Liver (tissue), 9 donors: ENCODE measurements around the gene PLCG2. TPM values are rescaled to one million over a fixed set of nuclear protein-coding genes. Genes with fewer than 3 reads are reported as not detected.
A peak's percentile ranks its signal among the peaks of the same experiment; 100 is the strongest.

Source experiments
- DNase-seq: peaks from one replicate; pipeline ENCODE4 v3.0.0-alpha.2; 2017; ENCODE audit warnings: low spot score
- H3K27ac ChIP-seq, 2 donors: one replicate each; pipeline ENCODE4 v1.7.0; 2013; ENCODE audit warnings: inconsistent platforms in 2 of 2, low read length in 2 of 2, control low read depth in 1 of 2, low read depth in 1 of 2, mild to moderate bottlenecking in 1 of 2
- H3K27me3 ChIP-seq, 4 donors: one replicate each; pipeline versions ENCODE4 v1.6.1 to v1.7.0; 2013; ENCODE audit warnings: low read length in 3 of 4, inconsistent platforms in 1 of 4, mild to moderate bottlenecking in 1 of 4, moderate library complexity in 1 of 4; ENCODE audit not compliant: control insufficient read depth in 4 of 4, insufficient read depth in 4 of 4
- H3K36me3 ChIP-seq, 4 donors: one replicate each; pipeline versions ENCODE4 v1.6.1 to v1.7.0; 2013; ENCODE audit warnings: low read length in 3 of 4, mild to moderate bottlenecking in 3 of 4, low read depth in 1 of 4, moderate library complexity in 1 of 4; ENCODE audit not compliant: control insufficient read depth in 4 of 4, insufficient read depth in 3 of 4
- H3K4me1 ChIP-seq, 4 donors: one replicate each; pipeline versions ENCODE4 v1.6.1 to v1.7.0; 2013; ENCODE audit warnings: low read length in 3 of 4, mild to moderate bottlenecking in 3 of 4, moderate library complexity in 1 of 4; ENCODE audit not compliant: control insufficient read depth in 4 of 4, insufficient read depth in 4 of 4
- H3K4me3 ChIP-seq, 3 donors: one replicate each; pipeline versions ENCODE4 v1.6.1 to v1.7.0; 2013; ENCODE audit warnings: low read length in 3 of 3, control low read depth in 1 of 3, low read depth in 1 of 3, mild to moderate bottlenecking in 1 of 3
- H3K9ac ChIP-seq, 2 donors: one replicate each; pipeline ENCODE4 v1.7.0; 2013; ENCODE audit warnings: low read length in 2 of 2, mild to moderate bottlenecking in 2 of 2, moderate library complexity in 2 of 2, control low read depth in 1 of 2, low read depth in 1 of 2
- H3K9me3 ChIP-seq, 4 donors: one replicate each; pipeline versions ENCODE4 v1.6.1 to v1.7.0; 2013; ENCODE audit warnings: low read length in 3 of 4; ENCODE audit not compliant: control insufficient read depth in 4 of 4
- CTCF ChIP-seq: fragments of 150-350 bp; IDR thresholded peaks from 2 replicates; pipeline ENCODE4 v1.5.1; 2017; ENCODE audit warnings: improper control_type of control experiment, low read depth, low read length; ENCODE audit not compliant: missing input control
- EGR1 ChIP-seq, 2 donors: IDR thresholded peaks; 2 replicates each; pipeline ENCODE4 v1.6.1; 2016 to 2018; ENCODE audit warnings: antibody characterized with exemption in 2 of 2, low read depth in 2 of 2
- FOXA2 ChIP-seq: IDR thresholded peaks from 2 replicates; pipeline ENCODE4 v1.6.1; 2016; ENCODE audit warnings: antibody characterized with exemption
- GABPA ChIP-seq, 2 donors: IDR thresholded peaks in 1 of 2; conservative IDR thresholded peaks in 1 of 2; 2 replicates each; pipeline ENCODE4 v1.6.1; 2016; ENCODE audit warnings: antibody characterized with exemption in 2 of 2, mild to moderate bottlenecking in 1 of 2, moderate library complexity in 1 of 2
- HNF4A ChIP-seq, 2 donors: conservative IDR thresholded peaks; 2 replicates each; pipeline ENCODE4 v1.6.1; 2016; ENCODE audit warnings: antibody characterized with exemption in 2 of 2, mild to moderate bottlenecking in 2 of 2
- HNF4G ChIP-seq: IDR thresholded peaks from 2 replicates; pipeline ENCODE4 v1.6.1; 2016; ENCODE audit warnings: antibody characterized with exemption
- JUND ChIP-seq, 2 donors: IDR thresholded peaks; 2 replicates each; pipeline ENCODE4 v1.6.1; 2016; ENCODE audit warnings: antibody characterized with exemption in 2 of 2
- RAD21 ChIP-seq, 2 donors: IDR thresholded peaks; 2 replicates each; pipeline ENCODE4 v1.6.1; 2016; ENCODE audit warnings: antibody characterized with exemption in 2 of 2, mild to moderate bottlenecking in 2 of 2
- RXRA ChIP-seq, 2 donors: IDR thresholded peaks; 2 replicates each; pipeline ENCODE4 v1.6.1; 2017 to 2018; ENCODE audit warnings: antibody characterized with exemption in 2 of 2, mild to moderate bottlenecking in 1 of 2
- TAF1 ChIP-seq: conservative IDR thresholded peaks from 2 replicates; pipeline ENCODE4 v1.6.1; 2016; ENCODE audit warnings: antibody characterized with exemption, mild to moderate bottlenecking
- YY1 ChIP-seq: IDR thresholded peaks from 2 replicates; pipeline ENCODE4 v1.6.1; 2016; ENCODE audit warnings: antibody characterized with exemption, mild to moderate bottlenecking
- ZBTB33 ChIP-seq: IDR thresholded peaks from 2 replicates; pipeline ENCODE4 v1.6.1; 2016; ENCODE audit warnings: antibody characterized with exemption
- WGBS: extraction: QIAGEN DNeasy Blood & Tissue Kit; methylation state at CpG from one replicate; pipeline ENCODE4 v1.1.7; 2013; 5-methylcytosine and 5-hydroxymethylcytosine counted together
- polyA plus RNA-seq, 2 donors: library from polyadenylated mRNA; stranded (reverse) in 1 of 2; unstranded in 1 of 2; fragments of 200-250 nt in 1 of 2; fragments of >200 nt in 1 of 2; fragmentation: Nextera tagmentation in 1 of 2; extraction: Ambion mirVana in 1 of 2; gene quantifications; one replicate each; pipeline versions ENCODE4 v1.2.1 to v1.2.3, GENCODE V29; 2013 to 2015
- total RNA-seq, 2 donors: library from RNA; depleted of rRNA; stranded (reverse); fragments of >200 nt; gene quantifications; one replicate each; pipeline ENCODE4 v1.2.3, GENCODE V29; 2014
- TF ChIP-seq, protein P1 (sequence below): IDR thresholded peaks from 2 replicates; pipeline ENCODE4 v1.6.1; 2016; ENCODE audit warnings: antibody characterized with exemption
- donor health status: healthy.
- donor health status: healthy.
- donor health status: healthy.
- donor health status: healthy.
- donor health status: healthy.

PLCG2 gene
- total and polyA plus RNA-seq, 4 donors, result 7.1 to 21.6 (median 15.8) TPM

GRCh38 chr16:81940781-81941560 is 161.9 kb downstream of the PLCG2 start:
- Histone ChIP-seq H3K27me3 (no peaks in the 10 kb centered on the region), H3K9me3 (no peaks in the 10 kb centered on the region), H3K27ac (no peak overlapping the region), H3K4me3 (no peak overlapping the region), H3K4me1 (no peaks in the 10 kb centered on the region), H3K9ac (no peak overlapping the region), H3K36me3 (peaks cover 0 to 50% (median 49%) of the 10 kb centered on the region in 4 donors)
- 86% methylated on average over 3 of the region's 3 CpGs for WGBS
- DNase-seq, result no peak
- no peak for TF ChIP-seq HNF4A (conservative IDR thresholded peaks at IDR 0.05)
- TF ChIP-seq RAD21 (IDR thresholded peaks at IDR 0.05), result peak; percentile 76 to 79
- TF ChIP-seq CTCF, result peak; percentile 43

- WGBS, result 81% methylated on average over 7 of the region's 7 CpGs
- Histone ChIP-seq H3K36me3 (peaks cover 0 to 50% (median 48%) of the 10 kb centered on the region in 4 donors), H3K9me3 (no peaks in the 10 kb centered on the region)
These were observed 163.0 kb downstream of the PLCG2 start for GRCh38 chr16:81942007-81942601.

DNA sequence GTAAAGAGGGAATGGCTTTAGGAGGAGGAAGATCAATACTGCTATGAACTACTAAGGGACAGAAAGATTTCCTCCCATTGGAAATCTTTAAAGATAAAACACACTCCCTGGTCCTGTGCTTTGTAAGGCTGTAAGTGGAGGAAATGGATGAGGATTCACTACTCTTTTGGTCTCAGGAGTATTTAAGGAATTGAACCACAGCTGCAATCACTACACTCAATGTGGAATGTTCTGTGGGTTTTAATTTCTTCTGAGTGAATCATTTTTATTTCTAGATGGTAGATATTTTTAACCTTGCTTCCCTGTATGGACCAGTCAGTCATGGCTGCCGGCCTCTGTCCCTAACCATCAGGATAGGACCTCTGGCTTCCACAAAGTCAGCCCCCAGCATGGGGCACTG is 166.6 kb downstream of the PLCG2 start:
- no peak for DNase-seq
- Histone ChIP-seq H3K4me1 (no peaks in the 10 kb centered on the region), H3K9me3 (peaks cover 0 to under 1% (median 0%) of the 10 kb centered on the region in 4 donors), H3K4me3 (no peak overlapping the region), H3K27me3 (no peaks in the 10 kb centered on the region), H3K27ac (no peak overlapping the region), H3K36me3 (peaks cover 0 to 52% (median 44%) of the 10 kb centered on the region in 4 donors), H3K9ac (no peak overlapping the region)
- TF ChIP-seq EGR1 (IDR thresholded peaks at IDR 0.05; ENCODE audit: low read depth in 2 of 2), result no peak
- no peak for TF ChIP-seq GABPA (IDR thresholded peaks at IDR 0.05 in 1 of 2, conservative IDR thresholded peaks at IDR 0.05 in 1 of 2)
- 98% methylated on average over 1 of the region's 1 CpG for WGBS

More at GRCh38 chr16:81942007-81942601, 163.0 kb downstream of the PLCG2 start:
- Histone ChIP-seq H3K4me1 (no peaks in the 10 kb centered on the region), H3K9ac (no peak overlapping the region), H3K4me3 (no peak overlapping the region), H3K27ac (no peak overlapping the region), H3K27me3 (no peaks in the 10 kb centered on the region)
- DNase-seq, result no peak
- TF ChIP-seq YY1 (no peak), FOXA2 (no peak), HNF4A (conservative IDR thresholded peaks at IDR 0.05) (no peak), GABPA (IDR thresholded peaks at IDR 0.05 in 1 of 2, conservative IDR thresholded peaks at IDR 0.05 in 1 of 2) (no peak), HNF4G (no peak), TAF1 (no peak), RXRA (IDR thresholded peaks at IDR 0.05) (no peak), JUND (IDR thresholded peaks at IDR 0.05) (no peak), ZBTB33 (no peak)
- TF ChIP-seq, protein P1, sequence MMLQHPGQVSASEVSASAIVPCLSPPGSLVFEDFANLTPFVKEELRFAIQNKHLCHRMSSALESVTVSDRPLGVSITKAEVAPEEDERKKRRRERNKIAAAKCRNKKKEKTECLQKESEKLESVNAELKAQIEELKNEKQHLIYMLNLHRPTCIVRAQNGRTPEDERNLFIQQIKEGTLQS, result no peak
